CD14-positive monocyte (primary cell): ENCODE results near the gene ZNF784. TPM values are rescaled to one million over a fixed set of nuclear protein-coding genes. Genes with fewer than 3 reads are reported as not detected.
"Not testable (repeated sequence)": the region's sequence is repeated elsewhere in the genome, so short reads cannot be mapped to it uniquely, and the experiment has no call there.

ENCODE experiments used
- DNase-seq, 3 donors: peaks; one replicate each; pipeline ENCODE4 v3.0.0-alpha.2; 2011 to 2022
- H2AFZ ChIP-seq: 2 replicates; pipeline ENCODE4 v1.6.0; 2012; ENCODE audit warnings: mild to moderate bottlenecking, low read depth, low read length, inconsistent platforms; ENCODE audit not compliant: insufficient read depth, poor library complexity, severe bottlenecking
- H3K27ac ChIP-seq, 2 donors: 1 replicate in 1 of 2; 2 replicates in 1 of 2; pipeline ENCODE4 v1.5.1; 2012 to 2013; ENCODE audit warnings: low read length in 2 of 2, control low read depth in 1 of 2, inconsistent platforms in 1 of 2, low read depth in 1 of 2, mild to moderate bottlenecking in 1 of 2
- H3K27me3 ChIP-seq, 2 donors: one replicate each; pipeline versions ENCODE4 v1.6.0 to v1.6.1; 2011 to 2013; ENCODE audit warnings: low read length in 2 of 2; ENCODE audit not compliant: control insufficient read depth in 2 of 2, insufficient read depth in 2 of 2
- H3K36me3 ChIP-seq, 2 donors: replicated peaks in 1 of 2; 1 replicate in 1 of 2; 2 replicates in 1 of 2; pipeline versions ENCODE4 v1.5.1 to v1.6.1; 2012 to 2013; ENCODE audit warnings: low read length in 2 of 2, control low read depth in 1 of 2, inconsistent platforms in 1 of 2, mild to moderate bottlenecking in 1 of 2; ENCODE audit not compliant: insufficient read depth in 2 of 2, control insufficient read depth in 1 of 2
- H3K4me1 ChIP-seq, 2 donors: 1 replicate in 1 of 2; 2 replicates in 1 of 2; pipeline versions ENCODE4 v1.5.1 to v1.6.1; 2012 to 2013; ENCODE audit warnings: low read length in 2 of 2, control low read depth in 1 of 2, inconsistent platforms in 1 of 2, mild to moderate bottlenecking in 1 of 2, moderate library complexity in 1 of 2; ENCODE audit not compliant: insufficient read depth in 2 of 2, control insufficient read depth in 1 of 2
- H3K4me2 ChIP-seq: replicated peaks from 2 replicates; pipeline ENCODE3; 2012; ENCODE audit warnings: low read length, moderate library complexity, mild to moderate bottlenecking; ENCODE audit not compliant: poor library complexity, severe bottlenecking; ENCODE audit errors: extremely low read depth
- H3K4me3 ChIP-seq, 3 experiments: fragments of 200-600 bp in 1 of 3; sonication (generic) in 1 of 3; replicated peaks in 1 of 3; 1 replicate in 2 of 3; 2 replicates in 1 of 3; pipeline ENCODE4 v1.5.1; 2011 to 2013; ENCODE audit warnings: low read length in 3 of 3, mild to moderate bottlenecking in 3 of 3, control low read depth in 2 of 3, low read depth in 2 of 3, inconsistent platforms in 1 of 3, moderate library complexity in 1 of 3
- H3K79me2 ChIP-seq: 2 replicates; pipeline ENCODE4 v1.6.0; 2012; ENCODE audit warnings: mild to moderate bottlenecking, control low read depth, inconsistent platforms, low read length, moderate library complexity; ENCODE audit not compliant: insufficient read depth
- H3K9ac ChIP-seq: 2 replicates; pipeline ENCODE4 v1.6.0; 2017; ENCODE audit warnings: low read length, mild to moderate bottlenecking; ENCODE audit not compliant: insufficient read depth, poor library complexity, severe bottlenecking
- H3K9me3 ChIP-seq, 2 donors: replicated peaks in 1 of 2; 1 replicate in 1 of 2; 2 replicates in 1 of 2; pipeline versions ENCODE4 v1.5.1 to v1.6.1; 2012 to 2013; ENCODE audit warnings: low read length in 2 of 2, control low read depth in 1 of 2; ENCODE audit not compliant: control insufficient read depth in 1 of 2, insufficient read depth in 1 of 2
- H4K20me1 ChIP-seq: 2 replicates; pipeline ENCODE4 v1.6.0; 2012; ENCODE audit warnings: mild to moderate bottlenecking, low read length, control low read depth, moderate library complexity; ENCODE audit not compliant: insufficient read depth
- H3K27ac Mint-ChIP-seq, 7 donors: one replicate each; pipeline ENCODE4 v1.8.0; 2020; ENCODE audit warnings: mild to moderate bottlenecking in 7 of 7, mixed read lengths in 7 of 7, moderate library complexity in 6 of 7, inconsistent platforms in 2 of 7
- H3K27me3 Mint-ChIP-seq, 3 donors: one replicate each; pipeline ENCODE4 v1.8.0; 2021 to 2022; ENCODE audit warnings: low read depth in 3 of 3, mild to moderate bottlenecking in 3 of 3, mixed read lengths in 3 of 3, moderate library complexity in 3 of 3, inconsistent platforms in 1 of 3
- H3K36me3 Mint-ChIP-seq, 2 donors: one replicate each; pipeline ENCODE4 v1.8.0; 2020; ENCODE audit warnings: mixed read lengths in 2 of 2, inconsistent platforms in 1 of 2, mild to moderate bottlenecking in 1 of 2
- H3K4me1 Mint-ChIP-seq: one replicate; pipeline ENCODE4 v1.8.0; 2020; ENCODE audit warnings: mild to moderate bottlenecking, mixed read lengths
- H3K4me3 Mint-ChIP-seq, 2 donors: one replicate each; pipeline ENCODE4 v1.8.0; 2020; ENCODE audit warnings: mild to moderate bottlenecking in 2 of 2, mixed read lengths in 2 of 2, moderate library complexity in 1 of 2
- H3K9me3 Mint-ChIP-seq, 7 donors: one replicate each; pipeline ENCODE4 v1.8.0; 2020 to 2022; ENCODE audit warnings: mixed read lengths in 7 of 7, mild to moderate bottlenecking in 6 of 7, moderate library complexity in 6 of 7, inconsistent platforms in 2 of 7
- WGBS: methylation state at CpG from one replicate; pipeline ENCODE4 v1.1.5; 2013; ENCODE audit warnings: missing lambda C conversion rate; ENCODE audit not compliant: insufficient coverage; 5-methylcytosine and 5-hydroxymethylcytosine counted together
- intact Hi-C, 2 donors: fragments of 100-400 bp; cut with micrococcal nuclease; formaldehyde crosslinking; loops; one replicate each; pipeline versions ENCODE4 v1.15.0 to v1.15.1; 2023
- polyA plus RNA-seq, 3 donors: library from polyadenylated mRNA; depleted of rRNA in 1 of 3; unstranded in 2 of 3; stranded (reverse) in 1 of 3; fragments of 300-500 nt in 2 of 3; fragments of >200 nt in 1 of 3; fragmentation: Illumina TruSeq in 2 of 3; gene quantifications; 1 replicate in 2 of 3; 2 replicates in 1 of 3; pipeline ENCODE4 v1.2.3, GENCODE V29; 2012 to 2021
- TF ChIP-seq, protein P1 (sequence below): fragments of 200-600 bp; IDR thresholded peaks from one replicate; pipeline ENCODE4 v1.8.0; 2022; ENCODE audit warnings: antibody characterized with exemption, mild to moderate bottlenecking

ZNF784 gene
- polyA plus RNA-seq, 3 donors: 1.5 to 5.5 (median 2.4) TPM

DNA sequence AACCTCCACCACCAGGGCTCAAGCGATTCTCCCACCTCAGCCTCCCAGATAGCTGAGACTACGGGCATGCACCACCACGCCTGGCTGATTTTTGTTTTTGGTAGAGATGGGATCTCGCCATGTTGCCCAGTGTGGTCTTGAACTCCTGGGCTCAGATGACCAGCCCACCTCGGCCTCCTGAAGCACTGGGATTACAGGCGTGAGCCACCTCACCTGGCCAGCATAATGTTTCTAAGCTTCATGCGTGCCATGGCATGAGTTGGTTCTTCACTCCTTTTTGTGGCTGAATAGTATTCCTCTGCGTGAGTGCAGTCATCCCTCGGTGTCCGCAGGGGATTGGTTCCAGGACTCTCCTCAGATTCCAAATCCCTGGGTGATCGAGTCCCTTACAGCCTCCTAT lies 39.5 kb downstream of the ZNF784 start:
- Mint-ChIP-seq H3K27ac (no peak overlapping the region), H3K36me3 (peaks cover 0 to 3% of the 10 kb centered on the region in 2 donors), H3K27me3 (peaks cover 25 to 35% (median 34%) of the 10 kb centered on the region in 3 donors), H3K4me3 (peak overlapping the region in 1 of 2 donors; percentile 86), H3K9me3 (peaks cover 0 to 9% (median 1%) of the 10 kb centered on the region in 7 donors), H3K4me1 (peaks cover 35% of the 10 kb centered on the region)
- Histone ChIP-seq H3K9ac (no peak overlapping the region), H3K4me1 (peaks cover 22 to 40% of the 10 kb centered on the region in 2 donors), H4K20me1 (no peaks in the 10 kb centered on the region), H3K4me3 (no peak overlapping the region), H3K4me2 (no peak overlapping the region), H3K9me3 (no peaks in the 10 kb centered on the region), H3K36me3 (no peaks in the 10 kb centered on the region), H3K27ac (no peak overlapping the region), H3K27me3 (peaks cover 9 to 29% of the 10 kb centered on the region in 2 donors), H2AFZ (no peak overlapping the region), H3K79me2 (no peaks in the 10 kb centered on the region)
- intact Hi-C loops: loop anchor here in 1 of 2 donors (5.0 kb wide), 2 partner anchors 37 to 47 kb away; partner anchors contain the start of gene ZNF784
- TF ChIP-seq, protein P1, sequence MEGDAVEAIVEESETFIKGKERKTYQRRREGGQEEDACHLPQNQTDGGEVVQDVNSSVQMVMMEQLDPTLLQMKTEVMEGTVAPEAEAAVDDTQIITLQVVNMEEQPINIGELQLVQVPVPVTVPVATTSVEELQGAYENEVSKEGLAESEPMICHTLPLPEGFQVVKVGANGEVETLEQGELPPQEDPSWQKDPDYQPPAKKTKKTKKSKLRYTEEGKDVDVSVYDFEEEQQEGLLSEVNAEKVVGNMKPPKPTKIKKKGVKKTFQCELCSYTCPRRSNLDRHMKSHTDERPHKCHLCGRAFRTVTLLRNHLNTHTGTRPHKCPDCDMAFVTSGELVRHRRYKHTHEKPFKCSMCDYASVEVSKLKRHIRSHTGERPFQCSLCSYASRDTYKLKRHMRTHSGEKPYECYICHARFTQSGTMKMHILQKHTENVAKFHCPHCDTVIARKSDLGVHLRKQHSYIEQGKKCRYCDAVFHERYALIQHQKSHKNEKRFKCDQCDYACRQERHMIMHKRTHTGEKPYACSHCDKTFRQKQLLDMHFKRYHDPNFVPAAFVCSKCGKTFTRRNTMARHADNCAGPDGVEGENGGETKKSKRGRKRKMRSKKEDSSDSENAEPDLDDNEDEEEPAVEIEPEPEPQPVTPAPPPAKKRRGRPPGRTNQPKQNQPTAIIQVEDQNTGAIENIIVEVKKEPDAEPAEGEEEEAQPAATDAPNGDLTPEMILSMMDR: no peak
- DNase-seq: no peak
- WGBS: 96% methylated on average over 8 of the region's 11 CpGs

DNA sequence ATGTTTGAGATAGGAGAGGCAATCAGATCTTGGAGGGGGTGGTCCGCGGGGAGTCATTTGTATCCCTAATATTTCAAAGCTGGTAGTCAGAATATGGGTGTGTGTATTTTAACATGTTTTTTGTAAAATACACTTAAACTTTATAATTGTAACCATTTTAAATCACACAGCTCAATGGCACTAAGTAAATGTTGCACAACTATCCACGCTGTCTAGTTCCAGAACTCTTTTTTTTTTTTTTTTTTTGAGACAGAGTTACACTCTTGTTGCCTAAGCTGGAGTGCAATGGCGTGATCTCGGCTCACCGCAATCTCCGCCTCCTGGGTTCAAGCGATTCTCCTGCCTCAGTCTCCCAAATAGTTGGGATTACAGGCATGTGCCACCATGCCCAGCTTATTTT lies 40.5 kb downstream of the ZNF784 start:
- WGBS: no CpG with 5 or more reads among the region's 8 CpGs
- intact Hi-C loops: loop anchor here in 1 of 2 donors (5.0 kb wide), 1 partner anchor 48 kb away; no protein-coding TSS in a partner anchor
- peaks cover 25 to 34% (median 34%) of the 10 kb centered on the region in 3 donors for H3K27me3 Mint-ChIP-seq

DNA sequence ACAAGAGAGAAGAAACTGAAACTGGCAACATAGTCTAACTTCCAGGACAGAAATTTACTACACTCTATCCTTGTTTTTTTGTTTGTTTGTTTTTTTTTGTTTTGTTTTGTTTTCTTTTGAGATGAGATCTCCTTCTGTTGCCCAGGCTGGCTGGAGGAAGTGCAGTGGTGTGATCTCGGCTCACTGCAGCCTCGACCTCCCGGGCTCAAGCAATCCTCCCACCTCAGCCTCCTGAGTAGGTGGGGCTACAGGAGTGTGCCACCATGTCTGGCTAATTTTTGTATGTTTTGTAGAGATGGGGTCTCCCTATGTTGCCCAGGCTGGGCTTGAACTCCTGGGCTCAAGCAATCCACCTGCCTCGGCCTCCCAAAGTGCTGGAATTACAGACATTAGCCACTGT lies 42.1 kb downstream of the ZNF784 start:
- H3K36me3 ChIP-seq, H3K4me3 Mint-ChIP-seq, H3K9ac ChIP-seq, H4K20me1 ChIP-seq, H3K27ac Mint-ChIP-seq, H3K27ac ChIP-seq, H3K36me3 Mint-ChIP-seq, H3K79me2 ChIP-seq, H2AFZ ChIP-seq, H3K9me3 Mint-ChIP-seq, H3K4me3 ChIP-seq, DNase-seq, H3K9me3 ChIP-seq, H3K4me2 ChIP-seq: not testable (repeated sequence)
- peaks cover 9 to 29% of the 10 kb centered on the region in 2 donors for H3K27me3 ChIP-seq
- intact Hi-C loops: loop anchor here in 1 of 2 donors (5.0 kb wide), 1 partner anchor 50 kb away; no protein-coding TSS in a partner anchor
- peaks cover 24 to 41% of the 10 kb centered on the region in 2 donors for H3K4me1 ChIP-seq
- peaks cover 37% of the 10 kb centered on the region for H3K4me1 Mint-ChIP-seq
- peaks cover 25 to 32% (median 32%) of the 10 kb centered on the region in 3 donors for H3K27me3 Mint-ChIP-seq
- 88% methylated on average over 1 of the region's 4 CpGs for WGBS

More for the DNA sequence above, 40.5 kb downstream of the ZNF784 start:
- not testable (repeated sequence) for H2AFZ ChIP-seq, H3K36me3 Mint-ChIP-seq, H3K9me3 ChIP-seq, H3K9ac ChIP-seq, H3K9me3 Mint-ChIP-seq, H4K20me1 ChIP-seq, H3K27ac ChIP-seq, H3K4me3 ChIP-seq, DNase-seq, H3K4me3 Mint-ChIP-seq, H3K36me3 ChIP-seq, H3K4me2 ChIP-seq, H3K27ac Mint-ChIP-seq, H3K79me2 ChIP-seq
- peaks cover 9 to 29% of the 10 kb centered on the region in 2 donors for H3K27me3 ChIP-seq
- peaks cover 39% of the 10 kb centered on the region for H3K4me1 Mint-ChIP-seq
- H3K4me1 ChIP-seq: peaks cover 27 to 44% of the 10 kb centered on the region in 2 donors
